Measurements from ENCODE around the gene ZNF583. TPM values are rescaled to one million over a fixed set of nuclear protein-coding genes. Genes with fewer than 3 reads are reported as not detected.

Gene ZNF583
- total RNA-seq, 2 donors from 2014 or later = 4.0 to 5.5 TPM

DNA sequence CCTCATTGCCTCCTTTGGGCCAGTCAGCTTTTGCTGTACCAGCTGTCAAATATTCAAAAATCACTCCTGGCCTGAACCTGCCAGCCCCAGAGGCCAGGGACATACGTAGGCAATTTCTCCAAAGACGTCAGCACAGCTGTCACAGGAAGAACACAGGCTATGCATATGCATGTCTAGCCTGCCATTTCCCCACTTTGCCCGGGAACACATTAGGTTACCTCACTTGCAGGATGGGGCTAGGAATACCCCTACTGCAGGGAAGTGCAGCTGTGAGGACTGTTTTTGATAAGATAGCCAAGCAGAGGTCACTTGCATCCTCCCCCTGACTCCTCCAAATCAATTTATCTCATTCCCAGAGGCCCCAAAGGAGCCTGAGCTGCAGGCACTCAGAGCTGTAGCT, 70.2 kb downstream of the ZNF583 start:
- Histone ChIP-seq H3K9me3 (ENCODE audit: control insufficient read depth, low read length) (peaks cover 48% of the 10 kb centered on the region), H3K27me3 (ENCODE audit: control insufficient read depth, insufficient read depth, low read length, poor library complexity, severe bottlenecking) (no peaks in the 10 kb centered on the region), H3K27ac (ENCODE audit: low read depth, low read length) (no peak overlapping the region), H3K4me3 (ENCODE audit: low read length) (no peak overlapping the region), H3K36me3 (ENCODE audit: control insufficient read depth, insufficient read depth, low read length) (no peaks in the 10 kb centered on the region), H3K4me1 (ENCODE audit: control insufficient read depth, insufficient read depth, low read length) (no peaks in the 10 kb centered on the region), H3K9ac (ENCODE audit: extremely low read depth, low read length, poor library complexity, severe bottlenecking) (no peak overlapping the region)
- WGBS, 2 experiments (ENCODE audit: insufficient coverage in 1 of 2, insufficient read length in 1 of 2) = 84 to 86% methylated on average over 3 of the region's 3 CpGs
- Mint-ChIP-seq H3K27me3 (ENCODE audit: insufficient read depth) (no peaks in the 10 kb centered on the region), H3K9me3 (peaks cover 98% of the 10 kb centered on the region), H3K4me3 (no peak overlapping the region), H3K36me3 (ENCODE audit: low read depth) (peaks cover 5% of the 10 kb centered on the region), H3K4me1 (no peaks in the 10 kb centered on the region), H3K27ac (no peak overlapping the region)
- TF ChIP-seq, protein P1, sequence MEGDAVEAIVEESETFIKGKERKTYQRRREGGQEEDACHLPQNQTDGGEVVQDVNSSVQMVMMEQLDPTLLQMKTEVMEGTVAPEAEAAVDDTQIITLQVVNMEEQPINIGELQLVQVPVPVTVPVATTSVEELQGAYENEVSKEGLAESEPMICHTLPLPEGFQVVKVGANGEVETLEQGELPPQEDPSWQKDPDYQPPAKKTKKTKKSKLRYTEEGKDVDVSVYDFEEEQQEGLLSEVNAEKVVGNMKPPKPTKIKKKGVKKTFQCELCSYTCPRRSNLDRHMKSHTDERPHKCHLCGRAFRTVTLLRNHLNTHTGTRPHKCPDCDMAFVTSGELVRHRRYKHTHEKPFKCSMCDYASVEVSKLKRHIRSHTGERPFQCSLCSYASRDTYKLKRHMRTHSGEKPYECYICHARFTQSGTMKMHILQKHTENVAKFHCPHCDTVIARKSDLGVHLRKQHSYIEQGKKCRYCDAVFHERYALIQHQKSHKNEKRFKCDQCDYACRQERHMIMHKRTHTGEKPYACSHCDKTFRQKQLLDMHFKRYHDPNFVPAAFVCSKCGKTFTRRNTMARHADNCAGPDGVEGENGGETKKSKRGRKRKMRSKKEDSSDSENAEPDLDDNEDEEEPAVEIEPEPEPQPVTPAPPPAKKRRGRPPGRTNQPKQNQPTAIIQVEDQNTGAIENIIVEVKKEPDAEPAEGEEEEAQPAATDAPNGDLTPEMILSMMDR (conservative IDR thresholded peaks at IDR 0.05) = no peak
- no peak for DNase-seq

DNA sequence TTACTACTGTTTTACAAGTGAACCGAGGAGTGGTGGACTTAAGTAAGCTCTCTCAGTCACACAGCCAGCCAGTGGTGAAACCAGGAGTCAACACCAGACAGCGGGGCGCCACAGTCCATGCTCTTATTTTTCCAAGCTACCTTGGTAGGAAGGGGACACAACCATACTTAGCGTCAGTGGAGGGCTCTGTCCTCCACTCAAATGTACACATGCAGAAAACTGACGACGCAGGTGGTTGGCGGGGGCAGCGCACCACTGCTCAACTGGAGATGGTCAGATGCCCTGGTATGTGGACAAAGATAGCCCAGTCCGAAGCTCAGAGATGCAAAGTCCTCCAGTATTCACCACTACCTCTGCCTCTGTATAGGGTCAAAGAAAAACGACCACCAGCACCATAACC, 72.0 kb downstream of the ZNF583 start:
- Histone ChIP-seq H3K9ac (ENCODE audit: extremely low read depth, low read length, poor library complexity, severe bottlenecking) (no peak overlapping the region), H3K27ac (ENCODE audit: low read depth, low read length) (no peak overlapping the region), H3K27me3 (ENCODE audit: control insufficient read depth, insufficient read depth, low read length, poor library complexity, severe bottlenecking) (no peaks in the 10 kb centered on the region), H3K4me3 (ENCODE audit: low read length) (no peak overlapping the region), H3K36me3 (ENCODE audit: control insufficient read depth, insufficient read depth, low read length) (no peaks in the 10 kb centered on the region), H3K9me3 (ENCODE audit: control insufficient read depth, low read length) (peaks cover 51% of the 10 kb centered on the region), H3K4me1 (ENCODE audit: control insufficient read depth, insufficient read depth, low read length) (no peaks in the 10 kb centered on the region)
- TF ChIP-seq, protein P1 (conservative IDR thresholded peaks at IDR 0.05) = no peak
- no peaks in the 10 kb centered on the region for H3K4me1 Mint-ChIP-seq
- no peak for DNase-seq
- 86 to 96% methylated on average over 9 to 10 of the region's 10 CpGs for WGBS, 2 experiments (ENCODE audit: insufficient coverage in 1 of 2, insufficient read length in 1 of 2)
- no peak overlapping the region for H3K4me3 Mint-ChIP-seq
- H3K27me3 Mint-ChIP-seq (ENCODE audit: insufficient read depth) = no peaks in the 10 kb centered on the region
- H3K9me3 Mint-ChIP-seq = peaks cover 97% of the 10 kb centered on the region
- H3K27ac Mint-ChIP-seq = no peak overlapping the region
- H3K36me3 Mint-ChIP-seq (ENCODE audit: low read depth) = peaks cover 5% of the 10 kb centered on the region

Other genes starting within 250 kb of the ZNF583 start
- gene GALP, start 228.3 kb upstream of the ZNF583 start, total RNA-seq = under 1 TPM in 1 of 2 donors, not detected in 1; 0.40 TPM
- not detected for gene ZSCAN5B, start 206.5 kb upstream of the ZNF583 start, total RNA-seq
- not detected for gene ZSCAN5C, start 202.1 kb upstream of the ZNF583 start, total RNA-seq
- not detected for gene EDDM13, start 131.6 kb upstream of the ZNF583 start, total RNA-seq
- 10 to 100 TPM; 11.9 to 20.8 TPM for gene ZSCAN5A, start 89.5 kb upstream of the ZNF583 start, total RNA-seq
- 1 to 10 TPM; 6.4 to 6.8 TPM for gene ZNF582, start 10.8 kb upstream of the ZNF583 start, total RNA-seq
- gene ZNF667, start 73.0 kb downstream of the ZNF583 start, total RNA-seq = 10 to 100 TPM in 1 of 2 donors, under 1 TPM in 1; 0.07 to 10.7 TPM
- gene ZNF471, start 103.5 kb downstream of the ZNF583 start, total RNA-seq = 1 to 10 TPM in 1 of 2 donors, under 1 TPM in 1; 0.07 to 3.8 TPM
- 1 to 10 TPM; 4.8 to 6.8 TPM for gene ZFP28, start 134.6 kb downstream of the ZNF583 start, total RNA-seq
- 1 to 10 TPM; 6.7 to 8.1 TPM for gene ZNF470, start 163.1 kb downstream of the ZNF583 start, total RNA-seq
- gene ZNF71, start 191.0 kb downstream of the ZNF583 start, total RNA-seq = 1 to 10 TPM; 8.8 to 9.1 TPM
- under 1 TPM; 0.35 to 0.64 TPM for gene SMIM17, start 238.8 kb downstream of the ZNF583 start, total RNA-seq

All from endodermal cell (in vitro differentiated cells).